ENCODE results near the gene COLQ. TPM values are rescaled to one million over a fixed set of nuclear protein-coding genes. Genes with fewer than 3 reads are reported as not detected.

Gene COLQ
- polyA plus RNA-seq, 1 donor (not counting 4 experiments of a cell fraction or from before 2014, with no cell fraction given): 0.35 TPM

- H3K36me3 ChIP-seq (ENCODE audit: control insufficient read depth in 2 of 2, extremely low read depth in 1 of 2, insufficient read depth in 2 of 2, low read length in 2 of 2): no peaks in the 10 kb centered on the region
- dilution Hi-C loops (cut with MboI; ENCODE audit: extremely low pct_ligation_motif_present, low sequenced_read_pairs): no loop called here
- H3K27me3 ChIP-seq (ENCODE audit: control insufficient read depth, extremely low read depth, insufficient read depth, low read length): no peaks in the 10 kb centered on the region
- no peak overlapping the region for H3K4me2 ChIP-seq (ENCODE audit: control insufficient read depth, extremely low read depth, insufficient read depth, low read depth, low read length)
- H3K79me2 ChIP-seq (ENCODE audit: control insufficient read depth, insufficient read depth, low read length): no peaks in the 10 kb centered on the region
- DNase-seq (ENCODE audit: low read depth, low spot score) (no peak), FAIRE-seq (no peak)
- H3K4me3 ChIP-seq (ENCODE audit: control insufficient read depth in 2 of 3, extremely low read depth in 1 of 3, insufficient read depth in 2 of 3, low read depth in 1 of 3, low read length in 3 of 3): no peak overlapping the region
- H3K9me1 ChIP-seq (ENCODE audit: control insufficient read depth, extremely low read depth, insufficient read depth, low read length): no peaks in the 10 kb centered on the region
- no peaks in the 10 kb centered on the region for H3K4me1 ChIP-seq (ENCODE audit: control insufficient read depth, extremely low read depth, insufficient read depth, low read length)
- H3K27ac ChIP-seq (ENCODE audit: control insufficient read depth, insufficient read depth, low read length): no peak overlapping the region
- no peaks in the 10 kb centered on the region for H4K20me1 ChIP-seq (ENCODE audit: control insufficient read depth, extremely low read depth, insufficient read depth, low read length)
- H2AFZ ChIP-seq (ENCODE audit: control insufficient read depth, low read length): no peak overlapping the region
- TF ChIP-seq CTCF (optimal IDR thresholded peaks at IDR 0.05 in 1 of 3, IDR thresholded peaks at IDR 0.05 in 1 of 3, conservative IDR thresholded peaks at IDR 0.05 in 1 of 3; ENCODE audit: extremely low read depth in 1 of 3, insufficient read depth in 2 of 3, low read length in 3 of 3): no peak
- no peak for TF ChIP-seq EZH2 (IDR thresholded peaks at IDR 0.05; ENCODE audit: low read length)
- H3K9me3 ChIP-seq (ENCODE audit: control insufficient read depth, low read depth, low read length): no peaks in the 10 kb centered on the region
- H3K9ac ChIP-seq (ENCODE audit: control insufficient read depth, extremely low read depth, insufficient read depth, low read length): no peak overlapping the region
Observed at GRCh38 chr3:15522016-15522415, 510 bp upstream of the COLQ start.

- no peak for DNase-seq (ENCODE audit: low read depth, low spot score)
- dilution Hi-C loops (cut with MboI; ENCODE audit: extremely low pct_ligation_motif_present, low sequenced_read_pairs): no loop called here
Observed at GRCh38 chr3:15520804-15521572, 518 bp downstream of the COLQ start.

More at GRCh38 chr3:15520804-15521572, 518 bp downstream of the COLQ start:
- no peak for FAIRE-seq
- TF ChIP-seq CTCF (optimal IDR thresholded peaks at IDR 0.05 in 1 of 3, IDR thresholded peaks at IDR 0.05 in 1 of 3, conservative IDR thresholded peaks at IDR 0.05 in 1 of 3; ENCODE audit: extremely low read depth in 1 of 3, insufficient read depth in 2 of 3, low read length in 3 of 3): no peak
- no peak for TF ChIP-seq EZH2 (IDR thresholded peaks at IDR 0.05; ENCODE audit: low read length)
- no peaks in the 10 kb centered on the region for H3K27me3 ChIP-seq (ENCODE audit: control insufficient read depth, extremely low read depth, insufficient read depth, low read length)
- no peak overlapping the region for H3K4me3 ChIP-seq (ENCODE audit: control insufficient read depth in 2 of 3, extremely low read depth in 1 of 3, insufficient read depth in 2 of 3, low read depth in 1 of 3, low read length in 3 of 3)
- H3K4me1 ChIP-seq (ENCODE audit: control insufficient read depth, extremely low read depth, insufficient read depth, low read length): no peaks in the 10 kb centered on the region
- no peaks in the 10 kb centered on the region for H4K20me1 ChIP-seq (ENCODE audit: control insufficient read depth, extremely low read depth, insufficient read depth, low read length)
- no peak overlapping the region for H3K9ac ChIP-seq (ENCODE audit: control insufficient read depth, extremely low read depth, insufficient read depth, low read length)
- no peaks in the 10 kb centered on the region for H3K79me2 ChIP-seq (ENCODE audit: control insufficient read depth, insufficient read depth, low read length)
- H3K9me1 ChIP-seq (ENCODE audit: control insufficient read depth, extremely low read depth, insufficient read depth, low read length): no peaks in the 10 kb centered on the region
- H3K9me3 ChIP-seq (ENCODE audit: control insufficient read depth, low read depth, low read length): no peaks in the 10 kb centered on the region
- no peaks in the 10 kb centered on the region for H3K36me3 ChIP-seq (ENCODE audit: control insufficient read depth in 2 of 2, extremely low read depth in 1 of 2, insufficient read depth in 2 of 2, low read length in 2 of 2)
- H3K27ac ChIP-seq (ENCODE audit: control insufficient read depth, insufficient read depth, low read length): no peak overlapping the region
- no peak overlapping the region for H2AFZ ChIP-seq (ENCODE audit: control insufficient read depth, low read length)
- no peak overlapping the region for H3K4me2 ChIP-seq (ENCODE audit: control insufficient read depth, extremely low read depth, insufficient read depth, low read depth, low read length)

Data from keratinocyte (primary cell).